NB4 (cell line): ENCODE measurements around the gene EGFLAM.

ENCODE experiments used
- MYC ChIP-seq: IDR thresholded peaks from 2 replicates; pipeline ENCODE4 v1.6.1; 2011; ENCODE audit warnings: low read depth, low read length
- POLR2A ChIP-seq: IDR thresholded peaks from 2 replicates; pipeline ENCODE4 v1.6.1; 2011; ENCODE audit warnings: mild to moderate bottlenecking; ENCODE audit not compliant: insufficient read length; ENCODE audit errors: extremely low read depth
- TF ChIP-seq, protein P1 (sequence below): IDR thresholded peaks from one replicate; pipeline ENCODE4 v1.5.1; 2012; ENCODE audit warnings: low read depth, low read length
- TF ChIP-seq, protein P2 (sequence below): IDR thresholded peaks from 2 replicates; pipeline ENCODE4 v1.6.1; 2011; ENCODE audit warnings: low read depth, low read length

DNA sequence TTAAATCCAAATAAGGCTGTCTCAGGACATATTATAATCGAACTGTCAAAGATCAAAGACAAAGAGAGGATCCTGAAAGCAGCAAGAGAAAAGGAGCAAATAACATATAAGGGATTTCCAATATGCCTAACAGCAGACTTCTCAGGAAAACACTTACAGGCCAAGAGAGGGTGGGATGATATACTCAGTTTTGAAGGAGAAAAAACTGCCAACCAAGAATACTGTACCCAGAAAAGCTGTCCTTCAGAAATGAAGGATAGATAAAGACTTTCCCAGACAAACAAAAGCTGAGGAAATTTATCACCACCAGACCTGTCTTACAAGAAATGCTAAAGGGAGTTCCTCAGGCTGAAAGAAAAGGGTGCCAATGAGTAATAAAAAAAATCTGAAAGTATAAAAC lies 16.0 kb downstream of the EGFLAM start:
- TF ChIP-seq, protein P1, sequence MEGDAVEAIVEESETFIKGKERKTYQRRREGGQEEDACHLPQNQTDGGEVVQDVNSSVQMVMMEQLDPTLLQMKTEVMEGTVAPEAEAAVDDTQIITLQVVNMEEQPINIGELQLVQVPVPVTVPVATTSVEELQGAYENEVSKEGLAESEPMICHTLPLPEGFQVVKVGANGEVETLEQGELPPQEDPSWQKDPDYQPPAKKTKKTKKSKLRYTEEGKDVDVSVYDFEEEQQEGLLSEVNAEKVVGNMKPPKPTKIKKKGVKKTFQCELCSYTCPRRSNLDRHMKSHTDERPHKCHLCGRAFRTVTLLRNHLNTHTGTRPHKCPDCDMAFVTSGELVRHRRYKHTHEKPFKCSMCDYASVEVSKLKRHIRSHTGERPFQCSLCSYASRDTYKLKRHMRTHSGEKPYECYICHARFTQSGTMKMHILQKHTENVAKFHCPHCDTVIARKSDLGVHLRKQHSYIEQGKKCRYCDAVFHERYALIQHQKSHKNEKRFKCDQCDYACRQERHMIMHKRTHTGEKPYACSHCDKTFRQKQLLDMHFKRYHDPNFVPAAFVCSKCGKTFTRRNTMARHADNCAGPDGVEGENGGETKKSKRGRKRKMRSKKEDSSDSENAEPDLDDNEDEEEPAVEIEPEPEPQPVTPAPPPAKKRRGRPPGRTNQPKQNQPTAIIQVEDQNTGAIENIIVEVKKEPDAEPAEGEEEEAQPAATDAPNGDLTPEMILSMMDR, result no peak
- no peak for TF ChIP-seq POLR2A
- TF ChIP-seq, protein P2, sequence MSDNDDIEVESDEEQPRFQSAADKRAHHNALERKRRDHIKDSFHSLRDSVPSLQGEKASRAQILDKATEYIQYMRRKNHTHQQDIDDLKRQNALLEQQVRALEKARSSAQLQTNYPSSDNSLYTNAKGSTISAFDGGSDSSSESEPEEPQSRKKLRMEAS, result no peak
- no peak for TF ChIP-seq MYC
